ENCODE data around the gene CDK2. TPM values are rescaled to one million over a fixed set of nuclear protein-coding genes. Genes with fewer than 3 reads are reported as not detected.

CDK2 gene
- total and polyA plus RNA-seq, 8 donors: 5.7 to 19.8 (median 9.7) TPM

DNA sequence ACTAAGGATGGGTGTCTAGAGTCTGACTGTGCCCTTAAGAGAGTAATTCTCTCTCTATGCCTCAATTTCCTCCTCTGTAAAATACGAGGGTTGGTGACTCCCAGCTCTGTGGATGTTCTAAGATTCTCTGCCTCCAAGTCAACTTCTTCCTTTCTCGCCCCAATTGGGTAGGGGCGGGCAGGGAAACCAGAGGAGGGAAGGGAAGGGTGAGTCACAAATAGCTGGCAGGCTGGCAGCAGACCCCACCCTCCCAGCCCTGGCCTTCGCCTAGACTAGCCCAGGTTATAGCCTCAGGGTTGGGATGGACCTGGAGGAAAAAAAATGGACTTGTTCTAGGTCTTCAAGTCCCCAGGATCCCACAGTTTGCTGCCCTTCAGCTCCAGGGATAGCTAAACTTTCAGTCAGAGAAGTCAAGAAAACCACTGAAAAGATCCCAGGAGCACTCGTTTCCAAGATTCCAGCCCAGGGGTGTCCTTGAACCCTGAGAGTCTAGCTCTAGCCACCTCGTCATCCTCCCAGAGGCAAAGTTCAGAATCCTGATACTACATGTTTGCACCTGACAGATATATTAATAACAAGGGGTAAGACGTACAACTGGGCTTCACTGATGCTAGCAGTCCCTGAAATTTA lies 33.3 kb upstream of the CDK2 start:
- 60 to 63% methylated on average over 7 of the region's 7 CpGs for WGBS, 2 donors
- FAIRE-seq (no peak), DNase-seq (no peak), ATAC-seq (no peak)
- TF ChIP-seq, protein P1, sequence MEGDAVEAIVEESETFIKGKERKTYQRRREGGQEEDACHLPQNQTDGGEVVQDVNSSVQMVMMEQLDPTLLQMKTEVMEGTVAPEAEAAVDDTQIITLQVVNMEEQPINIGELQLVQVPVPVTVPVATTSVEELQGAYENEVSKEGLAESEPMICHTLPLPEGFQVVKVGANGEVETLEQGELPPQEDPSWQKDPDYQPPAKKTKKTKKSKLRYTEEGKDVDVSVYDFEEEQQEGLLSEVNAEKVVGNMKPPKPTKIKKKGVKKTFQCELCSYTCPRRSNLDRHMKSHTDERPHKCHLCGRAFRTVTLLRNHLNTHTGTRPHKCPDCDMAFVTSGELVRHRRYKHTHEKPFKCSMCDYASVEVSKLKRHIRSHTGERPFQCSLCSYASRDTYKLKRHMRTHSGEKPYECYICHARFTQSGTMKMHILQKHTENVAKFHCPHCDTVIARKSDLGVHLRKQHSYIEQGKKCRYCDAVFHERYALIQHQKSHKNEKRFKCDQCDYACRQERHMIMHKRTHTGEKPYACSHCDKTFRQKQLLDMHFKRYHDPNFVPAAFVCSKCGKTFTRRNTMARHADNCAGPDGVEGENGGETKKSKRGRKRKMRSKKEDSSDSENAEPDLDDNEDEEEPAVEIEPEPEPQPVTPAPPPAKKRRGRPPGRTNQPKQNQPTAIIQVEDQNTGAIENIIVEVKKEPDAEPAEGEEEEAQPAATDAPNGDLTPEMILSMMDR (IDR thresholded peaks at IDR 0.05): no peak
- Histone ChIP-seq H3K9me3 (no peaks in the 10 kb centered on the region), H3K36me3 (no peaks in the 10 kb centered on the region), H3K4me1 (peaks cover 11 to 23% (median 19%) of the 10 kb centered on the region in 3 donors), H3K27ac (no peak overlapping the region), H3K4me3 (peak overlapping the region in 1 of 4 donors; percentile 3), H3K27me3 (no peaks in the 10 kb centered on the region)
- intact Hi-C loops (cut with DNase I): loop anchor here in 1 of 3 donors (10.0 kb wide), 1 partner anchor 188 kb away; the partner anchor contains the start of gene GDF11

DNA sequence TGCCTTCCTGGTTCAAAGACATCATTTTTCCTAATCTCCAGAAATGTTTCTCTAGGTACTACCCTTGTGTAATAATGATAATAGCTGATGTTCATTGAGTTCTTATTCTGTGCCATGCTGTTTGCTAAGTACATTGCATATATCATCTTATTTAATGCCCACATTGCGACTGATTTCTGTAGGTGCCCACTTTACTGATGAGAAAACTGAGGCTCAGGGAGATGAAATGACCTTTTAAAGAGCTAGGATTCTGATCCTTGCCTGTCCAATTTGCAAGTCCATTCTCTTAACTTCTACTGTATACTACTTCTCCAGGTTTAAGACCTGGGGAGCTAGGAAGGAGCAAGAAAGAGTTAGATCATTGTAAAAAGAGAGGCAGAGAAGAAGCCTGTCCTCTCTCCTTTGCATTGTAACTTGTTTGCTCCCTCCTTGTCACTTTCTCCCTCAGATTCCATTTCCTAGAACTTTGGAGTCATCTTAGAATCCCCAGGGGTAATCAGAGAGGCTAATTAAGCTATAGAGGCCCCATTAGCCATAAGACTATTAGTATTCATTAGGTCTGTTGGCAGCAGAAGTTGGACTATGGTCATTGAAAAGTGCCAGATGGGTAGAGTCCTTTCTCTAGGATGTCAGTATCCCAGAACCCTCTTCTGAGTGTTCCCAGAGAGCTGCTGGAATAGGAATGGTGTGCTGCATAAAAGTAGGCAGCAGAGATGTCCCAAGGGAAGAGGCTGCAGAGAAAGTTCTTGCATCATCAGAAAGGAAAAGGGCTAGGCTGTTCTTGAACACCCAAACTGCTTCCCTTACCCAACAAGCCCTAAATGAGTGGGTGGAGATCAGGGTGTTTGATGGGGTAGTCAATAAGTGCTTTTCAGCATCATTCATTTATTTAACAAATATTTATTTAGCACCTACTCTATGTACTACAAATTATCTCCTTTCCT lies 32.6 kb upstream of the CDK2 start:
- intact Hi-C loops (cut with DNase I): loop anchor here in 1 of 3 donors (10.0 kb wide), 1 partner anchor 189 kb away; the partner anchor contains the start of gene GDF11
- no peak overlapping the region for H3K27ac ChIP-seq

DNA sequence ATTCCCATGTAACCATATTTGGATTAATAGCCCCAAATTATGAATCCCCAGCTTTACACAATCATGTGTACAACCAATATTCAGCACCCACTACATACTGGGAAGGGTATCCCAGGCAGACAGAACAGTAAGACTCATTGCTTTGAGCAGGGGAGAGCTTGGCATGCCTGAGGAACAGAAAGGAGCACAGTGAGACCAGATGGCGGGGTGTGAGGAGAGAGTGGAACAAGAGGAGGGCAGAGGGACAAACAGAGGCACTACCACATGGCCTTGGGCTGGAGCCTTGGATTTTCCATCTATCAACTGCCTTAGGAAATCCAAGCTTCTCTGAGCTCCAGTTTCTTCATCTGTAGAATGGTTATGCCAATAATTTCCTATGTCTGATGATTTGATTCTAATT lies 31.9 kb upstream of the CDK2 start:
- intact Hi-C loops (cut with DNase I): loop anchor here in 1 of 3 donors (10.0 kb wide), 1 partner anchor 190 kb away; the partner anchor contains the start of gene GDF11
- peaks cover 13 to 21% (median 19%) of the 10 kb centered on the region in 3 donors for H3K4me1 ChIP-seq
- FAIRE-seq (no peak), DNase-seq (no peak), ATAC-seq (no peak)
- WGBS, 2 donors: 88 to 91% methylated on average over 1 of the region's 1 CpG
- H3K27ac ChIP-seq: no peak overlapping the region
- no peaks in the 10 kb centered on the region for H3K9me3 ChIP-seq
- TF ChIP-seq, protein P1 (IDR thresholded peaks at IDR 0.05): no peak
- no peaks in the 10 kb centered on the region for H3K36me3 ChIP-seq
- H3K4me3 ChIP-seq: no peak overlapping the region
- H3K27me3 ChIP-seq: no peaks in the 10 kb centered on the region

More for the DNA sequence above, 32.6 kb upstream of the CDK2 start:
- peaks cover 11 to 19% (median 19%) of the 10 kb centered on the region in 3 donors for H3K4me1 ChIP-seq
- H3K4me3 ChIP-seq: no peak overlapping the region
- ATAC-seq (no peak), FAIRE-seq (no peak), DNase-seq (no peak)
- H3K9me3 ChIP-seq: no peaks in the 10 kb centered on the region
- H3K27me3 ChIP-seq: no peaks in the 10 kb centered on the region
- TF ChIP-seq, protein P1 (IDR thresholded peaks at IDR 0.05): no peak
- H3K36me3 ChIP-seq: no peaks in the 10 kb centered on the region
- WGBS, 2 donors: 97 to 98% methylated on average over 1 of the region's 1 CpG

DNA sequence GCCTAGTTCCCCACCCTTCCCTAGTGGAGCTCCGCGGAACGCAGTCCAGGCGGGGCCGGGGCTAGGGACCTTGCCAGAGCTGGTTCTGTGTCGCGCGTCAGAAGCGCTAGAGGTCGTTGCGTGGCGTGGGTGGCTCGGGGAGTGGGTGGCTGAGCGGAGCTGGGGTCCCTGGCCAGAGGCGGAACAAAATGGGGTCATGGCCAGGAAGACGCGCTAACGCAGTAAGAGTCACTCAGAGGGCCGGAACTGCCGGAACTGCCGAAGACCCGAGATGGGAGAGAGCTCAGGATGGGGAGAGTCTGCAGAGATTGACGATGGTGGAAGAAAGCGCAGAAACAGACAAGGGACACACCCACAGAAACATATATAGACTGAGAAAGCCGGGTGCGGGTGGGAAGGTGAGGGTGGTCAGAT lies 30.9 kb upstream of the CDK2 start:
- FAIRE-seq: no peak
- no peaks in the 10 kb centered on the region for H3K27me3 ChIP-seq
- no peaks in the 10 kb centered on the region for H3K9me3 ChIP-seq
- 84 to 85% methylated on average over 26 of the region's 26 CpGs for WGBS, 2 donors
- H3K4me3 ChIP-seq: no peak overlapping the region
- ATAC-seq: no peak
- H3K36me3 ChIP-seq: no peaks in the 10 kb centered on the region
- TF ChIP-seq, protein P1 (IDR thresholded peaks at IDR 0.05): no peak
- peaks cover 11 to 18% (median 17%) of the 10 kb centered on the region in 3 donors for H3K4me1 ChIP-seq
- intact Hi-C loops (cut with DNase I): loop anchor here in 1 of 3 donors (10.0 kb wide), 1 partner anchor 191 kb away; the partner anchor contains the start of gene GDF11
- peak in 3 of 6 donors; percentile 40 to 66 (median 59) for DNase-seq
- no peak overlapping the region for H3K27ac ChIP-seq
